Measurements from ENCODE around the gene DNASE1L2.
"Not testable (repeated sequence)": the region's sequence is repeated elsewhere in the genome, so short reads cannot be mapped to it uniquely, and the experiment has no call there.

DNASE1L2 gene, protein sequence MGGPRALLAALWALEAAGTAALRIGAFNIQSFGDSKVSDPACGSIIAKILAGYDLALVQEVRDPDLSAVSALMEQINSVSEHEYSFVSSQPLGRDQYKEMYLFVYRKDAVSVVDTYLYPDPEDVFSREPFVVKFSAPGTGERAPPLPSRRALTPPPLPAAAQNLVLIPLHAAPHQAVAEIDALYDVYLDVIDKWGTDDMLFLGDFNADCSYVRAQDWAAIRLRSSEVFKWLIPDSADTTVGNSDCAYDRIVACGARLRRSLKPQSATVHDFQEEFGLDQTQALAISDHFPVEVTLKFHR

DNA sequence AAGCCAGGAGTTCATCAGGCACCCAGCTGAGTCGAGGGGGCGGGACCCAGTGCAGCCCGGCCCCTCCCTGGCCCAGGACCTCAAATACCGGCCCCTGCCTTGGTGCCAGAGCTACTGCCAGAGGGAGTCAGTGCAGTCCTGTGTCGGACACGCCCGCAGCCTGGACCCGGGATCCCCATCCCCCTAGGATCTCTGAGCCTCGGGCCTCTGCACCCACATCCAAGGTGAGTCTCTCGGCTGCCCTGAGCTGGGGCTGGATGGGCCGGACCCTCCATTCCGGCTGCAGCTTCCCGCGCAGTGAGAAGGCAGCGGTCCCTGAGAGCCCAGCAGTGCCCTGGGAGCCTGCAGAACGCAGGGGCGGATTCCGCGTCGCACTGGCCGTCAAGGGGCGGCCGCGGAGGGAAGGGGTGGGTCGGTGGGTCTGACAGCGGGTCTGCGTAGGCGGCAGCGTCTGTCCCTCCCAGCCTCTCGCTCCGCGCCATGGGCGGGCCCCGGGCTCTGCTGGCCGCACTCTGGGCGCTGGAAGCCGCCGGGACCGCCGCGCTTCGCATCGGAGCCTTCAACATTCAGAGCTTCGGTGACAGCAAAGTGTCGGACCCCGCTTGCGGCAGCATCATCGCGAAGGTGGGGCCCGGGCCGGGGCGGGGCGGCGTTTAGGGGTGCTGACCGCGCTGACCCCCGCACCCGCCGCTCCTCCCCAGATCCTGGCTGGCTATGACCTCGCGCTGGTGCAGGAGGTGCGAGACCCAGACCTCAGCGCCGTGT lies at the start of gene DNASE1L2:
TSS of gene DNASE1L2 (plus strand) at position 108 of the 765 bp plus-strand sequence. CDS start at position 481, 373 bp downstream.
- FAIRE-seq, result no peak

DNA sequence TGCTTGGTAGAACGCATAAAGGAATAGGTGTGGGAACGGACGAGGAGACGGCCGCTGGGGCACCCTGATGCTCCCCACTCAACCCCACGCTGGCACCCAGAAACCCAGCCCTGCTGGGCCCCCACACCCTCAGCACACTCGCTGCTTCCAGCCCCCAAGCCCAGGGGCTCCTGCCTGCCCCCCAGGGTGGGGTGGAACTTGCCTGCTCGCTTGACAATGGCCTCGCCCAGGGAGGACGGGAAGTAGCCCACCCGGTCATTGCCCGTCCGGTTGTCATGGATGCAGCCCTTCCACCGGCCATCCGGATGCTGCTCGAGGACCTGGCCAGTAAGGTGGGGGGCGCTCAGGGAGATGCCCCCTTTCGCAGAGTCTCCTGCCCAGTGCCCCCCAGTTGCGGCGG lies 49.7 kb upstream of the DNASE1L2 start:
- no peak for FAIRE-seq

DNA sequence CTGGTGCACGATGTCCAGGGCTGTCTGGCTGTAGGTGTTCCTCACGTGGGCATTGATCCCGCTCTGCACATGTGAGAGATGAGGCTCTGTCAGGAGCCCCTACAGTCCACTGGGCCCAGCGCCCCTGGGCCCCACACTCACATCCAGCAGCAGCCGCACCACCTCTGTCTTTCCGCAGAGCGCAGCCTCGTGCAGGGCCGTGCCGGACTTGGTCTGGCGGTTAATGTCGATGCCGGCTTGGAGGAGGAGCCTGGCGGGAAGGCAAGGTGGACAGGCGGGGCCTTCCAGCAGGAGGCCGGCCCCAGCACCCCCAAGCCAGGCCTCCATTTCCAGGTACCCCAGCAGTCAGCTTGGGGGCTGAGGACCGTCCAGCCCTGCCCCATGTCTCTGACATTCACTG lies 49.0 kb upstream of the DNASE1L2 start:
- FAIRE-seq, result no peak

DNA sequence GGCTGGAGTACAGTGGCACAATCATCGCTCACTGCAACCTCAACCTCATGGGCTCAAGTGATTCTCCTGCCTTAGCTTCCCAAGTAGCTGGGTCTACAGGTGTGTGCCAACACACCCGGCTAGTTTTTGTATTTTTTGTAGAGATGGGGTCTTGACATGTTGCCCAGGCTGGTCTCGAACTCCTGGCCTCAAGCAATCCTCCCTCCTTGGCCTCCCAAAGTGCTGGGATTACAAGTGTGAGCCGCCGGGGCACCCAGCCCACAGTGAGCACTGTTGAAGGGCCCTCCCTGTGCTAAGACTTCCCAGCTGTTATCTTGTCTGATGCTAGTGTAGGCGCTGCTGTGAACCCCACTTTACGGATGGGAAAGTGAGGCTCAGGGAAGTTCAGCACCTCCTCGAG lies 47.8 kb upstream of the DNASE1L2 start:
- FAIRE-seq, result no peak

DNA sequence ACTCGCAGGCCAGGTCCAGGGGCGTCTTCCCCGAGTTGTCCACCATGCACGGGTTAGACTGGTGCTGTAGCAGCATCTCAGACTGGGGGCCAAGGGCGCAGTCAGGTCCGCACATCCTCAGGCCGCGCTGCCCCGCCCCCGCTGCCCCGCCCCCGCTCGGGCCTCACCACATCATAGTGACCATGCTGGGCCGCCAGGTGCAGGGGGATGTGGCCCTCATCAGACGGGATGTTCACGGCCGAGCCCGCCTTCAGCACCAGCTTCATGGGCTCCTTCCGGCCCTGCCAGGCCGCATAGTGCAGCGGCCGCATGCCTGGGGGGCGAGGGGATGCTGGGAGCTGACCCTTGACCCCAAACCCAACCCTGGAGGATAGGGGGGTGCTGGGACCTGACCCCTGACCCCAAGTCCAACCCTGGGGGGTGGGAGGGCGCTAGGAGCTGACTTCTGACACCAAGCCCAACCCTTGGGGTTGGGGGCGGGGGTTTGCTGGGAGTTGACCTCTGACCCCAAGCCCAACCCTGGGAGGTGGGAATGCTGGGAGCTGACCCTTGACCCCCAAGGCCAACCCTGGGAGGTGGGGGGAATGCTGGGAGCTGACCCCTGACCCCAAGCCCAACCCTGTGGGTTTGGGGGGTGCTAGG lies 46.9 kb upstream of the DNASE1L2 start:
- no peak for FAIRE-seq

DNA sequence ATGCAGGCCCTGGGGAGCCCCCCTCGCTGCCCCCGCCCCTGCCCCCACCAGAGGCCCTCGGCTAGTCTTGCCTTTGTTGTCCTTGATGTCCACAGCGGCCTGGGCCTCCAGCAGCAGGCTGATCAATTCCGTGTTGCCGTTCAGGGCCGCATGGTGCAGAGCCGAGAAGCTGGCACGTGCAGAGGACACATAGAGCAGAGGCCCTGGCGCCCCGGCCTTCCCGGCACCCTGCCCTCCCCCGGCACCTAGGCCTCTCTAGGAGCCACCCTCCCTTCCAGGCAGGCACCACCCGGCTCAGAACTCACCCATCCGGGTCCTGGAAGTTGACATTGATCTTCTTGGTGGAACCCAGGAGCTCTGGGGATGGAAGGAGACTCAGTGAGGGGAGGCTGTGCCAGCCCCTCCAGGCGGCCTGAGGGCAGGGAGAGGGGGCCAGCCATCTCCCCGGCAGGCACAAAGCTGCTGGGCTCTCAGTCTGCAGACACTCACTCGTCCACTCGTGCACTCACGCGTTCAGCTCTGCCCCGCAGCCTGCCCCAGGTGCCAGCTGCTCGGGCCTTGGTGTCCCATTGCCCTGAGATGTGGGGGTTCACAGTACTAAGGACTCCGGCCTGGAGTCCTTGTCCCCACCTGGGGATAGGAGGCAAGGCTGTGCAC lies 46.1 kb upstream of the DNASE1L2 start:
- no peak for FAIRE-seq

DNA sequence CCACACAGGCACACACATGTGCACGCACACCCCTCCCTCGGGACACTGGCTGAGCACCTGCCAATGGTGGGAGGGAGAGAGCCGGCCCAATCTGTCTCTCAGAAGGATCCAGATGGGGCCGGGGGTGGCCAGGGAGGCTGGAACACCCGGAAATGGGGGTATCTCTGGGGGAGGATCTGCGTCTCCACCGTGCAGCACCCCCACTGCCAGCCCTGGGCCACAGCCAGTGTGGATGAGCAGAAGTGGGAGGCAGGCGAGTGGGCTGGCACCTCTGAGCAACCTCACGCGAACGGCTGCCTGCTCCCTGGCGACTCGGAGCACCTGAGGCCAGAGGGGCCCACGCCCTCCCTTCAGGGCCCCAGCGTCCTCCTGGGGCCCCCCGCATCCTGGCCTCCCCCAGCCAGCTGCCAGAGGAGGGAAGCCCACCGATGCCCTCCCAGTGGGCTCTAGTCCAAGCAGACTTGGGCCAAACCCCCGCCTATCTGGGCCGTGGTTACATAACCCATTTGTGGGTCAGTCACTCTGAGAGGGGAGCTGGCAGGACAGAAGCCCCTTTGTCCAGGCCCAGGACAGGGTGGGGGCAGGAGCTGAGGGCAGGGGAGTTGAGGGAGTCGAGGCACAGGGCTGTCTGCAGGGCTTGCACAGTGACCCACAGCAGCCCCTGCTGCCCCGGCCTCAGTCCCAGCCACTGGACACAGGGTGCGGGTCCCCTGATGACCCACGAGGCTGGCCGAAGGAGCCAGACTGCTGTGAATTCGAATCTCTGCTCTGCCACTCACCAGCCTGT lies 45.4 kb upstream of the DNASE1L2 start:
- no peak for FAIRE-seq

DNA sequence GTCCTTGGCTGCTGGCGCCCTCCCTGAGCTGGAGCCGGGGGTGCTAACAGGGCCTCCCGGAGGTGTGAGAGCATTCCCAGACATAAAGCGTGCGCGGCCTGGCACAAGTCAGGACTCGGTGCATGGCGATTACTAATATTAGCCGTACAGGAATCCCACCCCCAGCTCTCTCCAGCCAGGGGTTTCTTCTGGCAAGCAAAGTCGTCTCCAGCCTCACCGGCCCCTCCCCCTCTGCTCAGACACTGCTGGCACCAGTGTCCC lies 44.9 kb upstream of the DNASE1L2 start:
- FAIRE-seq, result no peak

DNA sequence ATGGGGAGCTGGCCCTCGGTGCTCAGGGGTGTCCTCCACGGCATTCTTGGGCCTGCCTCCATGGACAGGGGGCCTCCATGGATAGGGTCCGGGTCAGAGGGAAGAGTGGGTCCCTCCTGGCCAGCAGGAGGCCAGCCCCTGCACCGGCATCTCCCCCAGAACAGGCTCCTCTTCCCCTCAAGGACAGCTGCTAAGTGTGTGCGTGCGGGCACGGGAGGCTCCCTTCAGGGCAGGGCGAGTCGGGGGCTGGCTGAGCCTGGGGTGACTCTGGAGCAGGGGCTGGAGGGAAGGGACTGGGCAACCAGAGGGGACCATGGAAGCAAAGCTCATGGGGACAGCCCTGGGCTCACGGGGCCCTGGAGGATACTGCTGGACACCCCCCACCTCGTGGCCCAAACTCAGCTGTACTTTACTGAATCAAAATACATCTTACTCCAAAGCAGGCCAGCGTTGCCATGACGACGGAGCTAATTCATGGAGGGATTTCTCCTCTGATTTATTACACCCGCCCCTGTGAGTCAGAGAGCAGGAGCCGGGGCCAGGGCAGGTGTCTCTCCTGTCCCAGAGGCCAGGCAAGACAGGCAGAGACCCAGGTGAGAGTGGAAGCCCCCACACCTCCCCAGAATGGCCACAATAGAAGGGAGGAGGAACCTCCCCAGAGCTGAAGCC lies 41.9 kb upstream of the DNASE1L2 start:
- FAIRE-seq, result no peak

DNA sequence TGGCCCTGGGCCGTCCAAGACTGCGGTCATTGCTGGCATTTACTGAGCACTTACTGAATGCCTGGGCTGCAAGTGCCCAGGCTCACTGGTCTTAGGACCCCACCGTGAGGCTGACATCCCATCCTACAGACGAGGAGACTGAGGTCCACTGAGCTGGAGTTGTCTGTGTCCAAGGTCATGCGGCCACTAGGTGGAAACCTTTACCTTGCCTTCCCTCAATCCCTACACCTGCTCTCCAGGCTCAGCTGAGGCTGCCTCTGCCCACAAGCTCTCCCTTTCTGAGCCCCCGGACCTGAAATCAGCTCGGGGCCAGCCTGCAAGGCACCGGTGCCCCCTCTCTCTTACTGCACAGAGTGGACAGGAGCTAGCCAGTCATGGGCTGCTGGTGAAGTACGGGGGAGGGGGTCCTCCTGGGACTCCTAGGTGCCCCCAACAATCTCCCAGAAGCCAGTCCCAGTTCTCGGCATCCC lies 41.4 kb upstream of the DNASE1L2 start:
- FAIRE-seq, result no peak

DNA sequence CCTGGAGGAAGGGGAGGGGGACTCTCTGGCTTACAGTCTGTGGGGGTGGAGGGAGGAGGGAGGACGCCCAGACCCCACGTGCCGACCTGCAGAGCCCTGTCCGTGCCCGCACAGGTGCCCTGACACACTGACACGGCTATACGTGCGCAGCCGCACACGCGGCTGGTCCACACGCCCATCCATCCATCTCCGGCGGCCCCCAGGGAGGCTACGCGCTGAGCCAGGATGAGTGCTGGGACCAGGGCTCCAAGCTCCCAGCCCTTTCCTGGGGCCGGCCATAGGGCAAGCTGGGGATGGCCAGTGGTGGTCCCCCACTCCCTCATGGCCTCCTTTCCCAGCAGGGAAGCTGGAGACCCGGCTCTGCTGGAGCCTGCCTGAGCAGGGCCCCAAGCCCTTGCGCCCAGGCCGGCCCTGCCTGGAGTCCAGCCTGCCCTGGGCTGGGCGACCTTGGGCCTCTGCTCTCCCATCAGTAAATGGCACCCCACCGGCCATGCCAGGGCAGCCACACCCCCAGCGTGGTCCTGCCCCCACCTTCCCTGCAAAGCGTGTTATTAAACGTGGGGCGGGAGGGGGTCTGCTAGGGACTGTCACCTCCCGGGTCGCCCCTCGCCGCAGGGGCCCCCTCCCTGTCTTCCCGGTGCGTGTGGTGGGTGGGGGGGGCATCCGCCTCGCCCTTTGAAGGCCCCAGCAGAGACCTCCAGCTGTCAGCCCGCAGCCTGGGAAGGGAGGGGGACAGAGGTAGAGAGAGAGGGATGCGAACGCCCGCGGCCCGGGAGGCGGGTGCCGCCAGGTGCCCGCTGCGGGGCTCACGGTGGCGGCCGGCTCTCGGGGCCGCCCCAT lies 40.7 kb upstream of the DNASE1L2 start:
- no peak for FAIRE-seq

DNA sequence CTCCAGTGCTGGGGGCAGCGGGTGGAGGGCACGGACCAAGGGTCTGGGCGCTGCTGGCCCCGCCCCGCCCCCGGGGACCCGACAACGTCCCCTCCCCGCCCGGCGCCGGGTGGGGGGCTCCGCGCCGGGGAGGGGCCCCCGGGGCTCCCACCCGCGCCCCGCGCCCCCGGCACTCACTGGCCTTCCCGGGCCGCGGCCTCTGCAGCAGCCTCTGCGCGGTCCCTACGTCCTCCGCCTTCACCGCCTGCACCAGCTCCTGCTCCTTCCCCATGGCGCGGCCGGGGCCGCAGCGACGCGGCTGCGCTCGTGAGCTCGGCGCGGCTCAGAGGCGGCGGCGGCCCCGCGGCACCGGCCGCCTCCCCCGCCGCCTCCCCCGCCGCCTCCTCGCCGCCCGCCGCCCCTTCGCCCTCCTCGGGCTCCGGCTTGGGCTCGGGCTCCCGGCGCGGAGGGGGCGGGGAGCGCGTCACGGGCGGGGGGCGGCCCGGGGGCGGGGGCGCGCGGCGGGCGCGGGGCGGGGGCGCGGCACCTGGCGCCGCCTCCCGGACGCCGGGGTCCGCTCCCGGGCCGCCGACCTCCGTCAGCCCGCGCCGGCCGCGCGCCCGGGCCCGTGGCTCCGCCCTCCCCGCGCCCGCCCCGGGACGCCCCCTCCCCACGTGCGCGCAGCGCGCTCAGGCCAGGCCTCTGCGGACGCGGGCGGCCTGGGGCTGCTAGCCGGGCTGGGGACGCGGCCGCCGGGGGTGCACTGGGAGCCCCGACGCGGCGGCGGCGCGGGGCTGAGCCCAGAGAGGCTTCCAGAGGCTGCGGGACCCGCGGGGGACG lies 39.9 kb upstream of the DNASE1L2 start, which contains the start of gene CASKIN1:
TSS of gene CASKIN1 (minus strand) at position 444 of the 819 bp plus-strand sequence. CDS start at position 271, 173 bp downstream.
- FAIRE-seq, result no peak

DNA sequence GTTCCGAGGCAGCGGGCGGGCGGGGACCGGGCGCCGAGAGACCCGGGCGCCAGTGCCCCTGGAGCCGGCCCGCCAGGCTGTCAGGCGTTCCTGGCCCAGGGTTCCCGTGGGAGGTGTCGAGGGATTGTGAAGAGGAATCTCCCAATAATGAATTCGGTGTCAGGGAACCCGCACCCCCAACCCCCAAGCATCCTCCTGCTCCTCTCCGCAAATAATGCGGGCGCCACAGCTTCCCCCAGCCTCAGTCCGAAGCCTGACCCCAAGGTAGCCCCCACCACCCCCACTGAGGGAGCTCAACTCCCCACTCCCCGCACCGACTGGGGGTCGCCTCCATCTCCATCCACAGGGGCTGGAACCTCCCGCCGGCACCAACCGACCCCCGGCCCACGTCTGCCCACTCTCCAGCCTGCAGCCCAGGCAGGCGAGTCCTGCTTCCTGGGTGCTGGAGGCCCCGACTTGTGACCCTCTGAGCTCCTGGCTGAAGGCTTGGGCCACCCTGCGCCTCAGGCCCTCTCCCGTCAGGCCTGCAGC lies 39.2 kb upstream of the DNASE1L2 start:
- no peak for FAIRE-seq

DNA sequence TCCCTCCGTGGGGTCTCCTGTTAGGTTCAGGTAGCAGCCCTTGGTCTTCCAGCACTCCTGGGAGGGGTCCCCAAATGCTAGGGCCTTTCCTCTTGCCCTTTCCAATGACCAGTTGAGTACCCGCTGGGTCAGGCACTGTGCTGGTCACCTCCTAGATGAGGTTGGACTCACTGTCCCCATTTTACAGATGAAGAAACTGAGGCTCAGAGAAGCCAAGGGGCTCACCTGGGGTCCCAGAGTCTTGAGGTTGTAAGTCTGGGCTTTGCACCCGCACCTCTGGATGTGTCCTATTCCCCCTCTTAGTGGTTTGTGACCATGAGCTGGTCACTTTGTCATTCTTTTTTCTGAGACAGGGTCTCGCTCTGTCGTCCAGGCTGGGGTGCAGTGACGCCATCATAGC lies 38.5 kb upstream of the DNASE1L2 start:
- FAIRE-seq, result no peak

DNA sequence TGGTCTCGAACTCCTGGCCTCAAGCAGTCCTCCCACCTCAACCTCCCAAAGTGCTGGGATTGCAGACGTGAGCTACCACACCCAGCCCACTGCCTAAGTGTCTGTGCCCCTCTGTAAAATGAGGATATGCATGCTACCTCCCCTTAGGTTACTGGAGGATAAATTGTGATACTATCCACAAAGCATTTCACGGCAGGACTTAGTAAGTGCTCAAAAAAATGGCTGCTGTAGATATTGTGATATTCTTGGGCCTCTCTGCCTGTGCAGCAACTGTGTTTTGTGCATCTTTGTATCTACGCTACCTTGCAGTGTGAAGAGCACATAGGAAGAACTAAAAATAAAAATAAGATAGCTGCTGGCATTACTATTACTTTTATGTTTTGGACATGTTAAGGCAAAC lies 38.0 kb upstream of the DNASE1L2 start:
- FAIRE-seq, result no peak

DNA sequence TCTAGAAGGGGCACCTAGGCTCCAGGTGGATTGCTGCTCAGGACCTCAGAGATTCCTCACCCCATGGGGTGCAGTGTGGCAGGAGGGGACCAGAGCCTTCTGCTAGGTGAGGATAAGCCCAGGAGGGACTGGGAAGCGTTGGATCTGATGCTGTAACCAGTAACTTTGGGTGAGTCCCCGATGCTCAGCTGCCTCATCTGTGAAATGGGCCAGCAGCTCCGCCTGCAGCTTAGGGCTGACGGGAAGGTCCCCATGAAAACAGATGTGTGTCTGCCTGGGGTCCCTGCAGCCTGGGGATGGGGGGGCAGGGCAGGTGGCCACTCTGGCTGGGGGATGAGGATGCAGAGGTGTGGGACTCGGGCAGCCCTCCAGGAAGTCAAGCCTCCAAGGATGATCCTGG lies 37.1 kb upstream of the DNASE1L2 start:
- FAIRE-seq, result no peak

DNA sequence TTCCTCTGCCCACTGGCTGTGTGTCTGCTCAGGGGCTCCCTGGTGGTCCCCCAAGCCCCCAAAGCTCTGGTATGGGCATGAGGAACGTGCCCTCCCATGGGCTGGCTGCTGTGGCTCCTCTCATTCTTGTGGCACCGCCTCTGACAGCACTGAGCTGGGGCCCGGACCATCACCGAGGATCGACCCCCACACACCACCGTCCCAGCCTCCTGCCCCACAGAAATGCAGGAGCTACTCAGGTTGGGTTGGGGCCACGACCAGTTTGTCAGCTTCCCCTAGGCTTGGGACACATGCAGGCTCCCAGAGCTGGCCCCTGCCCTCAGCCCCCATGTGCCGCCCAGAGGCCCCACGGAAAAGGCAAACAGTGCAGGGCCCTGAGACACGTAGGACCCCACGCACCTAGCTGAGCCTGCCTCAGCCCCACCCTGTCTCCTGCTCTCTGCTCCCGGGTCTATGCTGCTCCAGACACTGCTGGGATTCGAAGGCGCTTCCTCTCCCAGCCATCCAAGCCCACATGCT lies 36.6 kb upstream of the DNASE1L2 start:
- FAIRE-seq, result no peak

DNA sequence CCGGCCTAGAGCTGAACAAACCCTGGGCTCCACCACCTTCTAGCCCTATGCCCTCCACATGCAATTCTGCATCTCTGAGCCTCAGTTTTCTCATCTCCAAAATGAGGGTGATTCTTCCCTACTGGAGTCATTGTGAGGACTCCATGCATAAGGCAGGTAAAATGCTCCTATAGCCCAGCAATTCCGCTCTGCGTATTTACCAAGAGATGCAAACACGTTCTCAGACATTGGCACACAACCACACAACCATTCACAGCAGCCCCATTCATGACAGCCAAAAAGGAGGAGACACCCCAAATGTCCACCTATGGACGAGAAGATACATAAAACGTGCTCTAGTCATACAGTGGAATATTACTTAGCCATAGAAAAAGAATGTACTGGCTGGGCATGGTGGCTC lies 35.9 kb upstream of the DNASE1L2 start:
- FAIRE-seq, result no peak

DNA sequence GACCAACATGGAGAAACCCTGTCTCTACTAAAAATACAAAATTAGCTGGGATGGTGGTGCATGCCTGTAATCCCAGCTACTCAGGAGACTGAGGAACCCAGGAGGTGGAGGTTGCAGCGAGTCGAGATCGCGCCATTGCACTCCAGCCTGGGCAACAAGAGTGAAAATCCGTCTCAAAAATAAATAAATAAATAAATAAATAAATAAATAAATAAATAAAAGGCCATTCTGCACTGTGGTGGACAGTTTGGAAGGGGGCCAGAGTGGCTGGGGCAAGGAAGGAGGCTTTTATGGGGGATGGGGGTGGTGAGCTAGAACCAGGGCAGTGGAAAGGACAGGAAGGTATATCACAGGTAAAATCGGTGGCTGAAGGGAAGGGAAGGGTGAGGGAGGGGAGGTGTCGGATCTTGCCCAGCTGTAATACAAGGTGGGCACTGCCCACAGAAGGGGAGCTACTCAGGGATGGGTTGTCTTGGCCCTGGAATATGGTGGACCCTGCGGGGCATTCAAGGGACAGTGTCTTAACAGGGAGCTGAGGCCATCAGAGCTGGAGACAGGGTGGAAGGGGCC lies 33.0 kb upstream of the DNASE1L2 start:
- FAIRE-seq, result not testable (repeated sequence)
